NCI-H1694 treated with DMSO at 0.1 percent for 48 hours (cell line): ENCODE data around the gene ELANE.
"Not testable (repeated sequence)": the region's sequence is repeated elsewhere in the genome, so short reads cannot be mapped to it uniquely, and the experiment has no call there.

Experiments
- DNase-seq: peaks from one replicate; lab custom pipeline; 2025; lab: John Stamatoyannopoulos, UW

ELANE gene

DNA sequence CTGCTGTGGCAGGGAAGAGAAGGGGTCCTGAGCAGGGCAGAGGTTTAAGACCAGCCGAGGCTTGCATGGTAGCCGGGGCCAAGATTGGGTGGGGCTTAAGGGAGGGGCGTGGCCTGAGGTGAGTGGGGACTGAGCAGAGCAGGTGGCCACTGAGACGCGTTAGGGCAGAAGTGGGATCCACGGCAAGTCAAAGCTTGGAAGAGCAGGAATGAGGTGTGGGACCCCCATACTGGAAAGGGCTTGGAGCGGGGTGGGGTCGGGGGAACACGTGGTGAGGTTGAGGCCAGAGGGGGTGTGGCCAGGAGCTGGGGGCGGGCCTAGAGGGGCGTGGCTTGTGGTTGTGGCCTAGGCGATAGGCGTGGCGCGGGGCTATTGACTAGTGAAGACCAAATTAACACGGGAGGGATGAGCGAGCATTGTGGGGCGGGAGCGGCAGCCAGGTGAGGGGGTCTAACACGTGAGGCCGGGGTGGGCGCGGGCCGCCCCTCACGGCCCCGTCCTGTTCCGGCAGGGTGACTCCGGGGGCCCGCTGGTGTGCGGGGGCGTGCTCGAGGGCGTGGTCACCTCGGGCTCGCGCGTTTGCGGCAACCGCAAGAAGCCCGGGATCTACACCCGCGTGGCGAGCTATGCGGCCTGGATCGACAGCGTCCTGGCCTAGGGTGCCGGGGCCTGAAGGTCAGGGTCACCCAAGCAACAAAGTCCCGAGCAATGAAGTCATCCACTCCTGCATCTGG, 10.6 kb downstream of the ELANE start:
- DNase-seq, result no peak

DNA sequence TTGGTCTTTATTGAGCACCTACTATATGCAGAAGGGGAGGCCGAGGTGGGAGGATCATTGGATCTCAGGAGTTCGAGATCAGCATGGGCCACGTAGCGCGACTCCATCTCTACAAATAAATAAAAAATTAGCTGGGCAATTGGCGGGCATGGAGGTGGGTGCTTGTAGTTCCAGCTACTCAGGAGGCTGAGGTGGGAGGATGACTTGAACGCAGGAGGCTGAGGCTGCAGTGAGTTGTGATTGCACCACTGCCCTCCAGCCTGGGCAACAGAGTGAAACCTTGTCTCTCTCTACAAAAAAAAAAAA, 11.2 kb downstream of the ELANE start:
- no peak for DNase-seq

DNA sequence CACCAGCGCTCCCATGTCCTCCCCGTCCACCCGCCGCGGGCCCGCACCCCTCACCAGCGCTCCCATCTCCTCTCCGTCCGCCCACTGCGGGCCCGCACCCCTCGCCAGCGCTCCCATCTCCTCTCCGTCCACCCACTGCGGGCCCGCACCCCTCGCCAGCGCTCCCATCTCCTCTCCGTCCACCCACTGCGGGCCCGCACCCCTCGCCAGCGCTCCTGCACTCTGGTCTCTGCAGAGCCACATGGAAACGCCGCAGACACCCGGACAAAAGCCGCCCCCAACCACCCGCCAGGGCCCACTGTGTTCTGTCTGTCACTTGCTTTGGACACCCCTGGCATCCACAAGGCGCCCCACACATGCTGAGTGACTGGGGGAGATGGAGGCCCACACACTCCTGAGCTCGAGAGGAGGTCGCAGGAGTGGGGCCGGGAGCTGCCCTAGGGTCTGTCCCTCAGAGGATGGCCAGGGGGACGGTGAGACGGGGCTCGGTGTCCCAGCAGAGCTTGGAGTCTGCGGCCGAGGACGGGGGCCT, 14.7 kb downstream of the ELANE start:
- DNase-seq, result no peak

DNA sequence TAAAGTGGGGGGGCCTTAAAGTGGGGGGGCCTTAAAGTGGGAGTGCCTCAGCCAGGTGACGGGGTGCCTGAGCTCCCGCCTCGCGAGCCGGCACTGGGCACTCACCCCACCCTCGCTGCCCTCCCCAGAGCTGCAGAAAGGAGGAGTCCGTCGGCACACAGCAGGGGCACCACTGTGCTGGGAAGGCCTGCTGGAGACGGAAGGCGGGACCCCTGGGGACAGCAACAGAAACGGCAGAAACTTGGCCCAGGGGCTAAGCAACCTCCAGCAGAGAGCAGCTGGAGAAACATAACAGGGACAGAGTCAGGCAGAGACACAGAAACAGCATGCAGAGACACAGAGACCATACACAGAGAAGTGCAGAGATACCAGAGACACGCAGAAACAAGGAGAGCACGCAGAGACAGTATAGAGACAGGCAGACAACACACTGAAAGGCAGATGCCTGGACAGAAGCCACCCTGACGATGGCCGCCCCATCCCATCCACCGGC, 15.2 kb downstream of the ELANE start:
- DNase-seq, result no peak

DNA sequence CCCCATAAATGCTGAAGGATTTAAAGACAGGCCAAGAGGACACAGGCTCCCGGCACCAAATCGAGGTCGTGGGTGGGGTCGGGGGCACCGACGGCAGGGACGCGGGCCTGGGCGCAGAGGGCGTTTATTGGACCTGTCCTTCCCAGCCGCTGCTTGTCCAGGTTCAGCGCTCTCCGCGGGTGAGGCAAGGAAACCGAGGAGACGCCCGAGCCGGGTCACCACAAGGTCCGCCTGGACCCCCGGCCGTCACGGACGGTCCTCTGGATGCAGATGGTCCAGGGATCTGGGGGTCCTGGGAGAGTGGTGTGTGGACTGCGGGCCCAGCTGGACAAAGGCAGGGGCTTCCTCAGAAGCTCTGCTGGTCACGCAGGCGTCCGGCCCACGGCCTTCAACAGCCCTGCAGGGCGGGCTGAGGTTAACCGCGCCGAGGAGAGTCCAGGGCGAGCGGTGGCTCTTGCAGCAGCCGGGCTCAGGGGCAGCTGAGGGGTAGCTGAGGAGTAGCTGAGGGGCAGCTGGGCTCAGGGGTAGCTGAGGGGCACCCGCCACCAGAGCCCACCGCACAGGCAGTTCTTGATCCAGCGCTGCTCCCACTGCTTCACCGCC, 15.9 kb downstream of the ELANE start:
- DNase-seq, result no peak

DNA sequence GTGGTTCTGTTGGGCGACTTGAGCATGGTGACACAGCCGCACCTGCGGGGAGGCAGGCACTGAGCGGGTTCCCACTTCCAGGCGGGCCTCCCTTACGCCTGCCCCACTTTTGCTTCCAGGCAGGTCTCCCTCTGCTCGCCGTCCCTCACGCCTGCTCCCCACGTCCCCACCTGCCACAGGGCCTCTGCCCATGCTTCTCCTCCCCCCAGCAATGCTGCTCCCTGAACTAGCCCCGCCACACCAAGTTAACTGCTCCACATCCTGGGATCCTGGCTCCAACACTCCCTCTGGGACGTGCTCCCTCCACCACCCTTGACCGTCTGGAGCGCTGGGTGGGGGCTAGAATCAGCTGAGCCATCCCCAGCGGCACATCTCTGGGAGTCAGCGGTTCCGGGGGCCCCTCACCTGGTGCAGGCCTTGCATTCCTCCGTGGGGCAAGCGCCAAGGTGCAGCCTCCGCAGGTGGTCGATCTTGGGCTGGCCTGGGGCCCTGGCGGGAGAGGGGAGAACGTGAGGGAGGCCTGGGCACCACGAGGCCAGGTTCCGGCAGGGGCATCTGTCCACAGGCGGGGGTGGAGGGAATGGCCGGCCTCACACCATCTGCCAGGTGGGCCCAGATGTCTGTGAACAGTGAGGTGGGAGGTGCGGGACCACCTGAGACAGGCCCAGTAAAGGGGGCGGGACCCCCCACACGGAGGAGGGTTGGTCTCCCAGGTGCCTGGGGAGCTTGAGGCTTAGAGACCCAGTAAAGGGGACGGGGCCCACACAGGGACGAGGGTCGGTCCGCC, 16.5 kb downstream of the ELANE start:
- no peak for DNase-seq

DNA sequence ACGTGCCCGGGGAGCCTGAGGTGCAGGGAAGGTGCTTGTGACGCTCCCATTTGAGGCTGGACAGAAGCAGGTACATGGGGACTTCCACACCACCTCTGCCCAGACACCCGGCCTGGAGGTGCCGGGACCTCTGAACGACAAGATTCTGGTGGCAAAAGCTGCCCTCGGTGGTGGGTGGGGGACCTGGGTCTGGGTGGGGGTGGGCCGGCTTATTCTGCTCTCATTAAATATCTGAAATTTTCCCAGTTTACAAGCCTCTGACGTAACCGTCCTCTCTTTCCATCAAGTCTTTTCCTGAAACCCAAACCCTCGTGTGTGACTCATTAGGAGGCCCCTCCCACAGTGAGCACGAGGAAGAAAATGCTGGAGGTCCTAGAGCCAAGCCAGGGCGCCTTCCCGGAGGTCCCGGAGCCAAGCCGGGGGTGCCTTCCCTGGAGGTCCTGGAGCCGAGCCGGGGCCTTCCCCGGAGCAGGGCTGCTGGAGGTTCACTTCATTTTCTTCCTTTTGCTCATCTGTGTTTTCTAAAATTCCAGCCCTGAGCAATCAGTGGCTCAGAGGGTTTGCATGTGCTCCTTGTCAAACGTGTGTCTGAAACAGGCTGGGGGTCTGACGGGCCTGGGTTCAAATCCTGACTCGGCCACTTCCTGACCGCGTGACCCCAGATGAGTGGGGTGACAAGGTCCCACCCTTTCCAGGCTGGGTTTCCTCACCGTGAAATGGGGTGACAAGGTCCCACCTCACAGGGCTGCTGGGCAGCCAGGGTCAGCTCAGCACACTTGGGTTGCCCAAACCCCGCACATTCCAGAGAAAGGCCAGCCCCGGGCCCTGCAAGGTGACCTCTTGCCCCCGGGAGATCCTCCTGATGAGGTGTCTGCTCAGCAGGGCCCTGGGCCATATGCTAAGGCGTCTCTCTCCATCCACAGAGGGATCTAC, 17.4 kb downstream of the ELANE start:
- no peak for DNase-seq

DNA sequence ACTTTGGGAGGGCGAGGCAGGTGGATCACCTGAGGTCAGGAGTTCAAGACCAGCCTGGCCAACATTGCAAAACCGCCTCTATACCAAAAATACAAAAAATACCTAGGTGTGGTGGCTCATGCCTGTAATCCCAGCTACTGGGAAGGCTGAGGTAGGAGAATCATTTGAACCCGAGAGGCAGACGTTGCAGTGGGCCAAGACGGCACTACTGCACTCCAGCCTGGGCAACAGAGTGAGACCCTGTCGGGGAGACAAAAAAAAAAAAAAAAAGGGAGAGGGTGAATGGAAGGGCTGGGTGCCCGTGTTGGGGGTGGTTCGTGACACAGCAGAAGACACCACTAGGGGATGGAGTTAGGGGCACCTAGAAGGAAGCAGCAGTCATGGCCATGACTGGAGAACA, 18.2 kb downstream of the ELANE start:
- no peak for DNase-seq

DNA sequence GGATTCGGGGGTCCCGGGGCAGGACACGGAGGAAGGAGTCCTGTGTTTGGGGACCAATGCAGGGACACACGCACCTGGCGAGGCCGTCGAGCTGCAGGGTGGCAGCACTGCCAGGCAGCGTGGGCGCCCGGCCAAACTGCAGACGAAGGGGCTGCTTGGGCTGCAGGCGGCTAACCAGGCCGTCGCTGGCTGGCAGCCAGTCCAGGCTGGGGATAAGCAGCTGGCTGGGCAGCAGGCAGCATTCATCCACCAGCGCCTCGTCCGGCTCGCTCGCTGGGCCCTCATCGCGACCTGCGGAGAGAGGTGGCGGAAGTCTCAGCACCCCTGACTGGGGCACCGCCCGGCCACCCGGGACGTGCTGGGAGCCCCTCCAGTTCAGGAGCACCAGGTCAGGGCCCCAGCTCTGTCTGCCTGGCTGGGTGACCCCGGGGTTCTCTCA, 18.9 kb downstream of the ELANE start:
- peak; percentile 51 for DNase-seq

DNA sequence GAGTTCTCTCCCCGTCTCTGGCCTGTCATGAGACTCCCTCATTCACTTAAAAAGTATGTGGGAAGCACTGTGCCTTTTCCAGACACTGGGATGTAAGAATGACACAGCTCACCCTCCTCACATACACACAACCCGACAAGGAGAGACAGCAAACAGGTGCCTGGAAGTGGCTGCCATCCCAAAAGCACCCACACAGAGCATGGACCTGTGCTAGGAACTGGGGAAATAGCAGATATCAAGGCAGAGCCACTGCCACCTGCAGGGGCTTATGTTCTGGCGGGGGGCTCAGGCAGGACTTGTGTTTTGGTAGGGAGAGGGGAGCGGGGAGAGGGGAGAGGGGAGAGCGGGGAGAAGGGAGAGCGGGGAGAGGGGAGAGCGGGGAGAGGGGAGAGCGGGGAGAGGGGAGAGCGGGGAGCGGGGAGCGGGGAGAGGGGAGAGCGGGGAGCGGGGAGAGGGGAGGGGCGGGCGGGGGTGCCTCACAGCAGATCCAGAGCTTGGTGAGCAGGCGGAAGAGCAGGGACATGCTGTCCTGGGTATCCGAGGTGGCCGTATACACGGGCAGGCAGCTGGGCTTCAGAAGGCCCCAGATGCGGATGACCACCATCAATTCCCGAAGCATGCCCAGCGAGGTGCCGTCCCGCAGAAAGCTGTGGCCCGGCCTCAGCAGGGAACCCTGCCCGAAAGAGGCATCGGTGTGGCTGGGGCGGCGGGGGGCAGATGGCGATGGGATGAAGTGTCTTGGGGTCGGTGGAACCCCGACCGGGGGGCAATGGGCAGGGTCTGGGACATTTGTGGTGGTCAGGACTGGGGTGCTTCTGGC, 19.6 kb downstream of the ELANE start:
- DNase-seq, result peak; percentile 7

DNA sequence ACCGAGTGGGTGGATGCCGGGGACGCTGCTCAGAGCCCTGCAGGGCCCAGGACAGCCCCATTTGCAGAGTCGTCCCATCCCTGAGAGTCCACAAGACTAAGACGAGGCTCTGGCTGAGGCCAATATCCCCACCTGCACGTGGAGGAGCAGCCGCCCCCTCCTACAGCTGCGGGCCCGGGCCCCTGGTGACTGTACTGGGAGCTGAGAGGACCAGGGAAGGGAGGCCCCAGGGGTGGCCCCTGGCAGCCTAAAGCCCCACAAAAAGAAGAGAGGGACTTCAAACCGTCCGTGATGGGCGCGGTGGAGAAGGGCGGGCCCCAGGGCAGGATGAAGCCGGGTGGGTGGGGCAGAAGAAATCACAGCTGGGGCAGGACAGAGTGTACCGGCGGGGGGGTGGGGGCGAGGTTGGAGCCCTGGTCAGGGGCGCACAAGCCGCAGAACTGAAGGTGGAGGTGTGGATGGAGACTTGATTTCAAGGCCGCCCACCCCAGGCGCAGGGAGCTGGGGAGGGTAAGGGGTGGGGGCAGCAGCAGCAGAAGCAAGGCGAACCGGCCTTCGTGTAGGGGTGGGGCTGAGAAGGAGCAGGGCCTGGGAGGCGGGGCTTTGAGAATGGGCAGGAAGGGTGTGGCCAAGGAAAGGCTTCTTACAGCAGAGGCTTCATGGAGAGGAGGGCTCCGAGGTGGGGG, 20.3 kb downstream of the ELANE start:
- DNase-seq, result no peak

DNA sequence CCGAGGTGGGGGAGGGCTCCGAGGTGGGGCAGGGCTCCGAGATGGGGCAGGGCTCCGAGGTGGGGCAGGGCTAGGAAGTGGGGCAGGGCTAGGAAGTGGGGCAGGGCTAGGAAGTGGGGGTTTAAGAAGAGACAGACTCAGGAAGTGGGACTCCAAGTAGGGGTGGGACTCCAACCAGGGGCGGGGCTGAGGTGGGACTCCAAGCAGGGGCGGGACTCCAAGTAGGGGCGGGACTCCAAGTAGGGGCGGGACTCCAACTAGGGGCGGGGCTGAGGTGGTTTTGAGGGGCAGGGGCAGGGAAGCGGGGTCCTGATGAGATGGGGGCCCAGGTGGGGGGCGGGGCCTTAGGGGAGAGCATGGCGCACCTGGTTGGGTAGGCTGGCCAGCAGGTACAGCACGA, 21.0 kb downstream of the ELANE start:
- DNase-seq, result no peak

DNA sequence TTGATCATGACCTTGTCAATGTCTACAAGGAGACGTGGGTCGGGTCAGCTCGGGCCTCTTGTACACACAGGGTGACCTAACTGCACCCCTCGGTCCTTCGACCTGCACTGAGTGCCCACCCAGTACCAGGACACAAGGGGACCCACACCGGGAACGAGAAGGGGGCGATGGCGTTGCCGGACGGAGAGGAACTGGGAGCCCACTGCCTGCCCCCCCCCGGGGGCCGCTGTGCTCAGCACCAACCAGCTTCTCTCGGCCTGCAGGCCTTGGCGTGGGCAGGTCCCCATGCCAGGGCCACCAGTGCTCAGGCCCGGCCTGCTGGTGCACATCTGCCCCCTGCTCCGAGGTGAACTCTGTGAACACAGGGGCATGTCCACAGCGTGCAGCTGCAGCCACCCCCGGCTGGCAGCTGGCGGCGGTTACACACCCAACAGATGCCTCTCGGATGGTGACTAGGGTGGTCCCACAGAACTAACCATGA, 21.5 kb downstream of the ELANE start:
- DNase-seq, result no peak

DNA sequence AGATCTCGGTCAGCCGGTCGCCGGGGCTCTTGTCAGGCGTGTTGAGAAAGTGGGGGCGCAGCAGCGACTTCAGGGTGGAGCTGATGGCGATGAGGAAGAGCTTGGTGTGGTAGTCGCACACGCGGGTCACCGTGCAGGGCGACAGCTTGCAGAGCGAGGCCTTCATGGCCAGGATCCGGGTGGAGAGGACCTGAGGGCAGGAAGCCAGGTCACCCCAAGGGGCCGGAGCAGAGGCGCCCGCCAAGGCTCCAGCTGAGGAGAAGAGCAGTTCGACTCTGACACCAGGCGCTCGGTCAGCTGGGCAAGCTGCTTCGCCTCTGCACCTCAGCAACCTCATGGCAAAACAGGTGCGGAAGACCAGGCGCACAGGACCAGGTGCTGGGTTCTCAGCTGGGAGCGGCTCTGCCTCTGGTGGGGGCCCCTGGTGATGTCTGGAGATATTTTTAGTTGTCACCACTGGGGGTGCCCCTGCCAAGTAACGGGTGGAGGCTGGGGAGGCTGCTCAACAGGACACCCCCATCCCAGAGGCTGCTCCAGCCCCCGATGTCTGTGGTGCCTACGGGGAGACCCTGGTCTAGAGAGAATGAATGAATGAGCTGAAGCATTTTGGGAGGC, 23.3 kb downstream of the ELANE start:
- no peak for DNase-seq

DNA sequence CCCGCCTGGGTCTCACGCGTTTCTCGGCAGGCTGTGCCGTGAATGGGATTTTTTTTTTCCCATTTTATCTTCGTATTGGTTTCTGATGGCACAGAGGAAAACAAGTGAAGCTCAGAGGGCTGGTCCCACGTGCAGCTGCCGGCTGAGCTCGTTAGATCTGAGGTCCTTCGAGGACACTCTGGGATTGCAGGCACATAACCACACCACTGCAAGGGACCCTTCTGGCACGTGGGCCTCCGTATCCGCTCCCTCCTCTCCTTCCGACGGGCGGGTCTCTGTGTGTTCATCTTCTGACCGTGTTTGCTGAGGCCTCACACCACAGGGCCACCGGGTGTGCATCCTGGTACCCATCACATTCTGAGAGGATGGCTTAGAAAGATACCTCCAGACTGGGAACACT, 24.0 kb downstream of the ELANE start:
- DNase-seq, result no peak

DNA sequence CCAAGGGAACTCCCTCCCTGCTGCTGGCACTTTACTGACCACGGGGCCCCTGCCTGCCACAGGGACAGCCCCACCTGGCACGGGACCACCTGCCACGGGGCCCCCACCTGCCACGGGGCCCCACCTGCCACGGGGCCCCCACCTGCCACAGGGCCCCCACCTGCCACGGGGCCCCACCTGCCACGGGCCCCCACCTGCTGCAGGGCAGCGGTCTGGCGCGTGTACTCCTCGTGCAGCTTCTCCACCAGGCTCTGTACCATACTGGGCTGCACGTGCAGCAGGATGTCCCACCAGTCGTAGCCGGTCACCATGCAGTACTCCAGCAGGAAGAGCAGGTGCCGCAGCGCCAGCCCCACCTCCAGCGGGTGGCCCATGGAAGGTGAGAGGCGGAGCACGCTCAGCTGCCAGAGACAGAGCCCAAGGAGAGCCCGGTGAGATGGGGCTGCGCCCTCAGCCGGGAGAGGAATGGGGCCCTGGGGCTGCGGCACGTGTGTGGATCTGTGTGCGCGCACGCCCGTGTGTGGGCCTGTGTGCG, 24.7 kb downstream of the ELANE start:
- DNase-seq, result no peak

DNA sequence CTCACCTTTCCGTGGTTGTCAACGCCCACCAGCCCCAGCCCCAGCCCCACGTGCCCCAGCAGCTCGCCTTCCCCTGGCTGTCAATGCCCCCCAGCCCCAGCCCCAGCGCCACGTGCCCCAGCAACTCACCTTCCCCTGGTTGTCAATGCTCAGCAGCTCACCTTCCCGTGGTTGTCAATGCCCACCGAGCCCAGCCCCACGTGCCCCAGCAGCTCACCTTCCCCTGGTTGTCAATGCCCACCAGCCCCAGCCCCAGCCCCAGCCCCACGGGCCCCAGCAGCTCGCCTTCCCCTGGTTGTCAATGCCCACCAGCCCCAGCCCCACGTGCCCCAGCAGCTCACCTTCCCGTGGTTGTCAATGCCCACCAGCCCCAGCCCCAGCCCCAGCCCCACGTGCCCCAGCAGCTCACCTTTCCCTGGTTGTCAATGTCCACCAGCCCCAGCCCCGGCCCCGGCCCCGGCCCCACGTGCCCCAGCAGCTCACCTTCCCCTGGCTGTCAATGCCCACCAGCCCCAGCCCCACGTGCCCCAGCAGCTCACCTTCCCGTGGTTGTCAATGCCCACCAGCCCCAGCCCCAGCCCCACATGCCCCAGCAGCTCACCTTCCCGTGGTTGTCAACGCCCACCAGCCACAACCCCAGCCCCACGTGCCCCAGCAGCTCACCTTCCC, 26.0 kb downstream of the ELANE start:
- not testable (repeated sequence) for DNase-seq

DNA sequence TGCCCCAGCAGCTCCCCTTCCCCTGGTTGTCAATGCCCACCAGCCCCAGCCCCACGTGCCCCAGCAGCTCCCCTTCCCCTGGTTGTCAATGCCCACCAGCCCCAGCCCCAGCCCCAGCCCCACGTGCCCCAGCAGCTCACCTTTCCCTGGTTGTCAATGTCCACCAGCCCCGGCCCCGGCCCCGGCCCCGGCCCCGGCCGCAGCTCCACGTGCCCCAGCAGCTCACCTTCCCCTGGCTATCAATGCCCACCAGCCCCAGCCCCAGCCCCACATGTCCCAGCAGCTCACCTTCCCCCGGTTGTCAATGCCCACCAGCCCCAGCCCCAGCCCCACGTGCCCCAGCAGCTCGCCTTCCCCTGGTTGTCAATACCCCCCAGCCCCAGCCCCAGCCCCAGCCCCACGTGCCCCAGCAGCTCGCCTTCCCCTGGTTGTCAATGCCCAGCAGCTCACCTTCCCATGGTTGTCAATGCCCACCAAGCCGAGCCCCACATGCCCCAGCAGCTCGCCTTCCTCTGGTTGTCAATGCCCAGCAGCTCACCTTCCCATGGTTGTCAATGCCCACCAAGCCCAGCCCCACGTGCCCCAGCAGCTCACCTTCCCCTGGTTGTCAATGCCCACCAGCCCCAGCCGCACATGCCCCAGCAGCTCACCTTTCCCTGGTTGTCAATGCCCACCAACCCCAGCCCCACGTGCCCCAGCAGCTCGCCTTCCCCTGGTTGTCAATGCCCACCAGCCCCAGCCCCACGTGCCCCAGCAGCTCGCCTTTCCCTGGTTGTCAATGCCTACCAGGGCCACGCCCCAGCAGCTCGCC, 26.9 kb downstream of the ELANE start:
- DNase-seq, result not testable (repeated sequence)
